ENCODE results near the gene PROCA1. TPM values are rescaled to one million over a fixed set of nuclear protein-coding genes. Genes with fewer than 3 reads are reported as not detected.

Gene PROCA1
- total RNA-seq, 1 donor from 2014 or later: 12.0 TPM

- H3K27ac Mint-ChIP-seq (ENCODE audit: unreplicated experiment): no peak overlapping the region
- H3K36me3 Mint-ChIP-seq (ENCODE audit: low read depth, unreplicated experiment): peaks cover 69% of the 10 kb centered on the region
Observed at GRCh38 chr17:28700830-28701492, 10.7 kb downstream of the PROCA1 start.

GRCh38 chr17:28700278-28700677 is 11.4 kb downstream of the PROCA1 start:
- peaks cover 10% of the 10 kb centered on the region for H3K27me3 Mint-ChIP-seq (ENCODE audit: unreplicated experiment)
- H3K36me3 Mint-ChIP-seq (ENCODE audit: low read depth, unreplicated experiment): peaks cover 73% of the 10 kb centered on the region
- peaks cover 12% of the 10 kb centered on the region for H3K4me1 Mint-ChIP-seq (ENCODE audit: unreplicated experiment)
- no peaks in the 10 kb centered on the region for H3K9me3 Mint-ChIP-seq (ENCODE audit: unreplicated experiment)
- no peak for DNase-seq (ENCODE audit: low spot score)
- TF ChIP-seq CTCF (IDR thresholded peaks at IDR 0.05; ENCODE audit: unreplicated experiment): no peak
- no peak overlapping the region for H3K4me3 Mint-ChIP-seq (ENCODE audit: unreplicated experiment)
- no peak overlapping the region for H3K27ac Mint-ChIP-seq (ENCODE audit: unreplicated experiment)

More at GRCh38 chr17:28700830-28701492, 10.7 kb downstream of the PROCA1 start:
- Mint-ChIP-seq H3K4me1 (ENCODE audit: unreplicated experiment) (peaks cover 12% of the 10 kb centered on the region), H3K27me3 (ENCODE audit: unreplicated experiment) (peaks cover 10% of the 10 kb centered on the region), H3K9me3 (ENCODE audit: unreplicated experiment) (no peaks in the 10 kb centered on the region), H3K4me3 (ENCODE audit: unreplicated experiment) (no peak overlapping the region)
- DNase-seq (ENCODE audit: low spot score): no peak
- TF ChIP-seq CTCF (IDR thresholded peaks at IDR 0.05; ENCODE audit: unreplicated experiment): no peak

- DNase-seq (ENCODE audit: low spot score): no peak
- Mint-ChIP-seq H3K9me3 (ENCODE audit: unreplicated experiment) (no peaks in the 10 kb centered on the region), H3K4me1 (ENCODE audit: unreplicated experiment) (peaks cover 12% of the 10 kb centered on the region), H3K4me3 (ENCODE audit: unreplicated experiment) (peak overlapping the region; percentile 57), H3K36me3 (ENCODE audit: low read depth, unreplicated experiment) (peaks cover 79% of the 10 kb centered on the region), H3K27ac (ENCODE audit: unreplicated experiment) (peak overlapping the region; percentile 30), H3K27me3 (ENCODE audit: unreplicated experiment) (peaks cover 7% of the 10 kb centered on the region)
- TF ChIP-seq CTCF (IDR thresholded peaks at IDR 0.05; ENCODE audit: unreplicated experiment): no peak
Observed at GRCh38 chr17:28698253-28698941, 13.3 kb downstream of the PROCA1 start.

- Mint-ChIP-seq H3K36me3 (ENCODE audit: low read depth, unreplicated experiment) (peaks cover 54% of the 10 kb centered on the region), H3K4me1 (ENCODE audit: unreplicated experiment) (peaks cover 3% of the 10 kb centered on the region), H3K27ac (ENCODE audit: unreplicated experiment) (no peak overlapping the region), H3K9me3 (ENCODE audit: unreplicated experiment) (no peaks in the 10 kb centered on the region), H3K4me3 (ENCODE audit: unreplicated experiment) (no peak overlapping the region), H3K27me3 (ENCODE audit: unreplicated experiment) (peaks cover 3% of the 10 kb centered on the region)
- DNase-seq (ENCODE audit: low spot score): no peak
- no peak for TF ChIP-seq CTCF (IDR thresholded peaks at IDR 0.05; ENCODE audit: unreplicated experiment)
Observed at GRCh38 chr17:28693869-28694268, 17.8 kb downstream of the PROCA1 start.

GRCh38 chr17:28689011-28689410 is 22.7 kb downstream of the PROCA1 start:
- Mint-ChIP-seq H3K36me3 (ENCODE audit: low read depth, unreplicated experiment) (peaks cover 51% of the 10 kb centered on the region), H3K27me3 (ENCODE audit: unreplicated experiment) (peaks cover 4% of the 10 kb centered on the region), H3K27ac (ENCODE audit: unreplicated experiment) (no peak overlapping the region), H3K4me1 (ENCODE audit: unreplicated experiment) (no peaks in the 10 kb centered on the region), H3K9me3 (ENCODE audit: unreplicated experiment) (no peaks in the 10 kb centered on the region), H3K4me3 (ENCODE audit: unreplicated experiment) (peak overlapping the region; percentile 31)
- no peak for DNase-seq (ENCODE audit: low spot score)
- TF ChIP-seq CTCF (IDR thresholded peaks at IDR 0.05; ENCODE audit: unreplicated experiment): no peak

All from endothelial cell (in vitro differentiated cells).